ENCODE data around the gene NXPH4. TPM values are rescaled to one million over a fixed set of nuclear protein-coding genes. Genes with fewer than 3 reads are reported as not detected.

The NXPH4 gene
- total RNA-seq, 1 donor from 2014 or later, result not detected

DNA sequence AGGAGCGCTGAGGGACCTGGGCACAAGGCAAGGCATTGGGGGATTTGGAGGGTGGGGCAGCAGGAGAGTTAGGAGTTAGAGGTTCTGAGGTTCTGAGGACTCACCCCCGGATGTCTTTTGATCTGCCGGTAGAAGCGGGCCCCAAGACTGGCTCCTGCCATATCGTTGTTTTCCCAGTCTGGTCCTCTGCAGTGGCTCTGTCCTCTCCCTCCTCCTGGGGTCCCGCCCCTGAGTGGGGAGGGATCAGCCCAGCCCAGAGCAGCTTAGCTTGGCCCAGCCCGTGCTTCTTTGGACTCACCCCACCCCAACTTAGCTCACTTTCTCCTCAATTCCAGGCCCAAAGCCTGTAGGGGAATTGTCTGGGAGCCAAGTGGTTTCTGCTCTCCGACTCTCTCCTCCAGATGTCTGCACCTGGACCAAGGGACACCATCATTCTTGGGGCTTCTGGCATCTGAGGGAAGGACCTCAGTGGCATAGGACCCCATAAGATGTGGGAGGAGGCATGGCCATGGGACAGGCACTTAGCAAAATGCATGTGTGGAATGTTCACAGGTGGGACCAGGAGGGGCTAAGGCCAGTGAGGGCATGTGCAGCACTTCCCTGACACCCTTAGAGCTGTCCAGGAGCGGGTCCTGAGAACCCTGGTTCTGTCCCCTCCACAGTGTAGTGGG lies 20.5 kb downstream of the NXPH4 start:
- no peak overlapping the region for H3K27ac ChIP-seq
- ATAC-seq, result no peak
- H3K4me1 ChIP-seq, result peaks cover 48% of the 10 kb centered on the region

DNA sequence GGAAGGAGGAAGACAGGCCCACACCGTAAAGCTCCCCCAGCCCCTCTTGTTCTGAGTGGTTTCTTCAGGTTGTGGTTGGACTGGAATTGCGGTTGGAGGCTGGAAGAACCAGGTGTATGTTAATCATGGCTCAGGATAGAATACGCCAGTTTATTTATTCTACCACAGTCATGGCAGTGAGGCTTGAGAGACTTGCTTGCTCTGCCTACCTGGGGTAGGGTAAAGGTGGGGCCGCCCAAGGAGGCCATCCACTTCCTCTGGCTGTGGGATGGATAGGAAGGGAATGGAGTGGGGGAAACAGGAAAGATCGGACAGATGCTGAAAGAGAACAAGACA lies 21.0 kb downstream of the NXPH4 start:
- no peak overlapping the region for H3K4me3 ChIP-seq
- peaks cover 53% of the 10 kb centered on the region for H3K4me1 ChIP-seq
- H3K27me3 ChIP-seq (ENCODE audit: low read depth), result peaks cover 69% of the 10 kb centered on the region
- no peak overlapping the region for H3K27ac ChIP-seq
- no peaks in the 10 kb centered on the region for H3K9me3 ChIP-seq
- no peak for ATAC-seq
- TF ChIP-seq, protein P1, sequence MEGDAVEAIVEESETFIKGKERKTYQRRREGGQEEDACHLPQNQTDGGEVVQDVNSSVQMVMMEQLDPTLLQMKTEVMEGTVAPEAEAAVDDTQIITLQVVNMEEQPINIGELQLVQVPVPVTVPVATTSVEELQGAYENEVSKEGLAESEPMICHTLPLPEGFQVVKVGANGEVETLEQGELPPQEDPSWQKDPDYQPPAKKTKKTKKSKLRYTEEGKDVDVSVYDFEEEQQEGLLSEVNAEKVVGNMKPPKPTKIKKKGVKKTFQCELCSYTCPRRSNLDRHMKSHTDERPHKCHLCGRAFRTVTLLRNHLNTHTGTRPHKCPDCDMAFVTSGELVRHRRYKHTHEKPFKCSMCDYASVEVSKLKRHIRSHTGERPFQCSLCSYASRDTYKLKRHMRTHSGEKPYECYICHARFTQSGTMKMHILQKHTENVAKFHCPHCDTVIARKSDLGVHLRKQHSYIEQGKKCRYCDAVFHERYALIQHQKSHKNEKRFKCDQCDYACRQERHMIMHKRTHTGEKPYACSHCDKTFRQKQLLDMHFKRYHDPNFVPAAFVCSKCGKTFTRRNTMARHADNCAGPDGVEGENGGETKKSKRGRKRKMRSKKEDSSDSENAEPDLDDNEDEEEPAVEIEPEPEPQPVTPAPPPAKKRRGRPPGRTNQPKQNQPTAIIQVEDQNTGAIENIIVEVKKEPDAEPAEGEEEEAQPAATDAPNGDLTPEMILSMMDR (IDR thresholded peaks at IDR 0.05), result no peak
- peaks cover 21% of the 10 kb centered on the region for H3K36me3 ChIP-seq
- no peak for DNase-seq
- intact Hi-C loops (cut with DNase I), result no loop called here

More for the DNA sequence above, 20.5 kb downstream of the NXPH4 start:
- intact Hi-C loops (cut with DNase I), result no loop called here
- peak; percentile 24 for DNase-seq
- TF ChIP-seq, protein P1 (IDR thresholded peaks at IDR 0.05), result no peak
- H3K4me3 ChIP-seq, result peak overlapping the region; percentile 28
- no peaks in the 10 kb centered on the region for H3K9me3 ChIP-seq
- H3K36me3 ChIP-seq, result peaks cover 26% of the 10 kb centered on the region
- H3K27me3 ChIP-seq (ENCODE audit: low read depth), result peaks cover 64% of the 10 kb centered on the region

DNA sequence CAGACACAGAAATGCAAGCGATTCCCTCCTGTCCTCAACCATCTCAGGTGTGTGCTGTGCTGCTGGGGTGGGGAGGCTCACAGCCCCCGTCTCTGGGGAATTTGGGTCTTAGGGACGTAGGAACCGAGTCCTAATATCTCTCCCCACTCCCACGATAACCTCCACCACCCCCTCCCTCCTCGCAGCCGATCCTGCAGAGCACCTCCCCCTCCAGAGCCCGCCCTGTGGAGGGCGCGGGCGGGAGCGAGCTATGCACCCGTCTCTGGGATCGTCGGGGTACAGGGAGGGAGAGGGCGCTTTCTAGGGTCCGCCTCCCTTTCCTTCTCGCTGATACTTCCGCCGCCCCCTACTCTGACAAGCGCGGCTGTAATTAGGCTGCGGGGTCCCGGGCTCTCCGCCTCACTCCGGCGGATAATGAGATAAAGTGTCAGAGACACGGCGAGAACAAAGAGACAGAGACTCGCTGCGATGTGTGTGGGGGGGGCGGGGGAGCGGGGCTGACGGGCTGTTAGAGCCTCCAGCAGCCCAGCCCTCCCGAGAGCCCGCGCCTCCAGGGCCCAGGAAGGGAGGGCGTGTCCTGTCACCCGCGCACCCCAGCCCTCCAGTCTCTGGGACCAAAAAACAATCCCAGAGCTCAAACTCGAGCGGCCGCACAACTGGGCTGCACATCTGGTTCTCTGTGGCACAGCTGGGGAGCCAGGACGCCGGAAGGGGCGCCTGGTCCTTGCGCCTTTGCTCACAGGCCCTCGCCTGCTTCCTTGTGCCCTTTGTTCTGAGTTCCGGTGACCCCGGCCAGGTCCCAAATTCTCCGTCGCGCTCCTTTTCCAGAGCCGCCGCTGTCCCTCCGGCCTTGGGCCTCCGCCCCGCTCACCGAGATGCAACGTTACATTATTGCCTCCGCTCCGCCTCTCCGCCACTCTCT lies 21.6 kb downstream of the NXPH4 start:
- DNase-seq, result peak; percentile 49
- Histone ChIP-seq H3K27me3 (ENCODE audit: low read depth) (peaks cover 75% of the 10 kb centered on the region), H3K4me3 (peak overlapping the region; percentile 57), H3K27ac (peak overlapping the region; percentile 19), H3K4me1 (peaks cover 59% of the 10 kb centered on the region), H3K36me3 (peaks cover 15% of the 10 kb centered on the region), H3K9me3 (no peaks in the 10 kb centered on the region)
- TF ChIP-seq, protein P1 (IDR thresholded peaks at IDR 0.05), result no peak
- ATAC-seq, result peak in 1 of 2 donors; percentile 3
- intact Hi-C loops (cut with DNase I), result no loop called here

DNA sequence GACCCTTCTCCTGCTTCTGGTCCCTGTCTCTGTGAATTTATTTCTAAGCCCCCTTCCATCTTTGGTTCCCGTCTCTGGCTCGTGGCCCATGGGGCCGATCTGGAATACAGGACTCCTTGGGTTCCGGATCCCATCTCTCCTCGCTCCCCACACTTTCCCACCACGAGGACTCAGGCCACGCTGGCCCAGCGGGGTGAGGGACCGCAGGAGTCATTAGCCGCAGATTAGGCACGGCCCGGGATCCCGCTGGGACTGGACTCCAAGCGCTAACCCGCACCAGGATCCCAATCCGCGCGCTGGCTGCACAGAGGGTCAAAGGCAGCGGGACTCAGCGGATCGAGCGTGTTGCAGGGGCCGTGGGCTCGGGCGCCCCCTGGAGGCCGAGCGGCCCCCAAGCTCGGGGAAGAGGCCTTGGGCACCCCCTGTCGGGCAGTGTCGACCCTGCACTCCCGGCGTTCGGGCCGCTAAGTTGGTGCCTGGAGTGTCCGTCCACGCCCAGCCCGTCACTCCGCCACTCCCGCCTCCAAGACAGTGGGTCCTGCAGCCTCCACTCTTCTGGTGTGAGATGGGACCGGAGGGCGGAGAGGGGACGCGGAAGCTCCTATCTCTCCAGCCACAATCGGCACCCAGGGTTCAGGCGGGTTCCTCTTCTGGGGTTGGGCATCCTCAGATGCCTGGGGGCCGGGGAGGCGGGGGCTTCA lies 22.4 kb downstream of the NXPH4 start:
- Histone ChIP-seq H3K4me3 (peak overlapping the region; percentile 57), H3K27ac (peak overlapping the region; percentile 19), H3K36me3 (peaks cover 7% of the 10 kb centered on the region), H3K9me3 (no peaks in the 10 kb centered on the region), H3K27me3 (ENCODE audit: low read depth) (peaks cover 82% of the 10 kb centered on the region), H3K4me1 (peaks cover 67% of the 10 kb centered on the region)
- peak; percentile 85 to 93 for ATAC-seq
- intact Hi-C loops (cut with DNase I), result no loop called here
- DNase-seq, result peak; percentile 91
- TF ChIP-seq, protein P1 (IDR thresholded peaks at IDR 0.05), result peak; percentile 100

DNA sequence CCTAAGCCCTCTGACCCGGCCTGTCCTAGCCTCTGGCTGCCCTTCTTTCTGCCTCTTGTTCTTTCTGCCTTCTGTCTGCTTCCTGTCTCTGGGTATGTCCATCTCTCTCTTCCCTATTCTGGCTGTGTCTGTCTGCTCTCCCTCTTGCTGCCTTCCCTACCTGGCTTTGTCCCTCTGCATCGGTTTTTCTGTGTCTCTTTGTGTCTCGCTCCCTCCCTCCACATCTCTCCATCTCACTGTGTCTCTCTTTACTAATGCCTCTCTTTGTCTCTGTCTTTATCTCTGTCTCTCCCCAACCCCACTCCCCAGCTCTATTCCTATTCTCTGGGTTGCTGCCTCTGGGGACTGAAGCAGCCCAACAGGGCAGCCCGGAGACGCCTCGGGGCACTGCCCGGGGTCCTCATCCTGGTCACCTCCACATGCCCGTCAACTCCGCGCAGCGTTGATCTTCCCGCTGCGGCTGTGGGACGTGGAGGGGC lies 23.0 kb downstream of the NXPH4 start:
- peaks cover 69% of the 10 kb centered on the region for H3K4me1 ChIP-seq
- peaks cover 86% of the 10 kb centered on the region for H3K27me3 ChIP-seq (ENCODE audit: low read depth)
- DNase-seq, result no peak

More for the DNA sequence above, 23.0 kb downstream of the NXPH4 start:
- H3K9me3 ChIP-seq, result no peaks in the 10 kb centered on the region
- intact Hi-C loops (cut with DNase I), result no loop called here
- H3K36me3 ChIP-seq, result peaks cover under 1% of the 10 kb centered on the region
- TF ChIP-seq, protein P1 (IDR thresholded peaks at IDR 0.05), result no peak
- ATAC-seq, result no peak
- H3K4me3 ChIP-seq, result peak overlapping the region; percentile 57
- H3K27ac ChIP-seq, result no peak overlapping the region
